Measurements from ENCODE around the gene PGK1.
"Not testable (repeated sequence)": the region's sequence is repeated elsewhere in the genome, so short reads cannot be mapped to it uniquely, and the experiment has no call there.

The PGK1 gene

DNA sequence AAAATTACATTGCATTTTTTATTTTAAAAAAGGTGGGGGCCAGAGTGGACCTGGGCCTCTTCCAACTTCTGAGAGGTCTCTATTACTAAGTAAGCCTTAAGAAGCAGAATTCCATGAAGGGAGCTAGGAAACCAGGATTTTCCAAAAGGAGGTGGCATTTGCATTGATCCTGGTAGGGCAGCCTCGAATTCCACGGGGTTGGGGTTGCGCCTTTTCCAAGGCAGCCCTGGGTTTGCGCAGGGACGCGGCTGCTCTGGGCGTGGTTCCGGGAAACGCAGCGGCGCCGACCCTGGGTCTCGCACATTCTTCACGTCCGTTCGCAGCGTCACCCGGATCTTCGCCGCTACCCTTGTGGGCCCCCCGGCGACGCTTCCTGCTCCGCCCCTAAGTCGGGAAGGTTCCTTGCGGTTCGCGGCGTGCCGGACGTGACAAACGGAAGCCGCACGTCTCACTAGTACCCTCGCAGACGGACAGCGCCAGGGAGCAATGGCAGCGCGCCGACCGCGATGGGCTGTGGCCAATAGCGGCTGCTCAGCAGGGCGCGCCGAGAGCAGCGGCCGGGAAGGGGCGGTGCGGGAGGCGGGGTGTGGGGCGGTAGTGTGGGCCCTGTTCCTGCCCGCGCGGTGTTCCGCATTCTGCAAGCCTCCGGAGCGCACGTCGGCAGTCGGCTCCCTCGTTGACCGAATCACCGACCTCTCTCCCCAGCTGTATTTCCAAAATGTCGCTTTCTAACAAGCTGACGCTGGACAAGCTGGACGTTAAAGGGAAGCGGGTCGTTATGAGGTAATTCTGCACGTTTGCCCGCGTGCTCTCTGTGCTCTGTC is at the start of gene PGK1:
TSS of gene PGK1 (plus strand) at position 626 of the 824 bp plus-strand sequence. CDS start at position 719, 93 bp downstream.
- DNase-seq (ENCODE audit: low read depth), result peak; percentile 82

DNA sequence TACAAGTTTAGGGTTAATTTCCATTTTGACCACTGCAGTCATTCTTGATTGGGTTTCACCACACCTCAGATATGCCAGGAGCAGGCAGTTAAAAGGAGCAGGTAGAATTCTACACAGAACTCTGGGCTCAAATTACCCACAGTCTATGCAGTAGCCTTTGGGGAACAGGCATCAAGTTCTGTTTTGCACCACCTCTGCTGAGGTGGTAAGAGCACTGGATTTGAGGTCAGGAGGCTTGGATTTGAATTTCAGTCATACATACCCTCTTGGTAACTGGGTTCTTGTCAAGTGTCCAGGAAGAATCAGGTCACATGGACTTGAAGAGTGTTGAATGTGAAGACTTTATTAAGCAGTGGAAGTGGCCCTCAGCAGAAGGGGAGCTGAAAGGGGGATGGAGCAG is 40.4 kb upstream of the PGK1 start:
- no peak for DNase-seq (ENCODE audit: low read depth)

DNA sequence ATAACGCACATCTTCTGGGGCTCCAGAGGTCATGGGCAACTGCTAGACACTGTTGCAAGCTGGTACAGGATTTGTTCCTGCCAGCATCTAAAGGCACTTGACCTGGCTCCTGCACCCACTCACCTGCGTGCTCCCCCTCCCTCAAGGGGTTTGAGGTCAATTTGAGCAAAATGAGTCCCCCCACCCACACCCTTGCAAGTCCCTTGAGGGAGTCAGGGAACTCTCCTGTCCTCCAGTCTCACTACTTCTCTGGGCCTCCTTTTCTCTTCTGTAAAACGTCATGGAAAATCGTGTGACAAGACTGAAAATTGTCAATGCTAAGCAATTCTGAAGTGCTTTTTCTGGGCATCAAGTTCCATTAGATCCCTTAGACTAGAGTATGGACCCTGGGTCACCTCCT is 39.9 kb upstream of the PGK1 start:
- no peak for DNase-seq (ENCODE audit: low read depth)

DNA sequence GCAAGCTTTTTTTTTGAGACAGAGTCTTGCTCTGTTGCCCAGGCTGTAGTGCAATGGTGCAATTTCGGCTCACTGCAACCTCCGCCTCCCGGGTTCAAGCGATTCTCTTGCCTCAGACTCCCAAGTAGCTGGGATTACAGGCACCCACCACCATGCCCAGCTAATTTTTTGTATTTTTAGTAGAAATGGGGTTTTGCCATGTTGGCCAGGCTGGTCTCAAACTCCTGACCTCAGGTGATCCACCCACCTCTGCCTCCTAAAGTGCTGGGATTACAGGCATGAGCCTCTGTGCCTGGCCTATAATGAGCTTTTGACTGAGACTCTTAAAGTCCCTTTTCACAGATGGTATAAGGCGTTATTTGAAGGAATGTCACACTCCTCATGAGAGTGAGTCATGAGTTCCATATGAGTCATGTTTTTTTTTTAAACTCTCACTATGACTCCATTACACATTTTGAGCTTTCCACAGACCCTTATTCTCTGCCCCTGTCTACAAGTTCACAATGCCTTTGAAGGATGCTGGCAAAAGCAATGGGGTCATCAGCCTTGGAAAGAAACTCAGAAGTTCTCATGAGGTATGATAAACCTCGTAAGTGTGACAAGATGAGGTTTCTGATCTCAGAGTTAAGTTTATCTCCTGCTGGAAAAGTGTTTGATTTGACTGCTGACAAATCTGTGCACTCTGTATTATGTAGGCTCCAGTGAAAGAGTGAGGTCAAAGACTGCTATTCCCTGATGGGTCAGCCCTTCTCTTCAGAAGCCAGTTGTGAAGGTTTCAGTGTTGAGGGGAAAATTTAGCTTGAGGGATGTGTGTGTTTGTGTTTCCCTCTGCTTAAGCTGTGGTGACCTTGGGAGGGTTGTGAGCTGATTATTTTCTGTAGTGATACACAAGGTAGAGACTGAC is 39.1 kb upstream of the PGK1 start:
- not testable (repeated sequence) for DNase-seq (ENCODE audit: low read depth)

DNA sequence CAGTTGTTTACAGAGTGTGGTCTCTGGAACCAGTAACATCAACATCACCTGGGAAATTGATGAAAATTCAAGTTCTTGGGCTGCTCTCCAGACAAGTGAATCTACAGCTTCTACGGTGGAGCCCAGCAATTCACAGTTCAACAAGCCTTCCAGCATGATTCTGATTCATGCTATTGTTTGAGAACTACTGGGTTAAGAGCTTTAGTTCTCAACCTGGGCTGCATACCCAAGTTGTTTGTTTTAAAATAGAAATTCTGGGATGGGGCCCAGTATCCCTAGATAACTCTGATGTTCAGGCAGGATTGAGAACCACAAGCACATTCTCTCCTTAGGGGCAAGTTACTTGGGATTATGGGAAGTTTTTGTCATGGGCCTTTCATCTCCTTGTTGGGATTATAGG is 37.9 kb upstream of the PGK1 start:
- no peak for DNase-seq (ENCODE audit: low read depth)

DNA sequence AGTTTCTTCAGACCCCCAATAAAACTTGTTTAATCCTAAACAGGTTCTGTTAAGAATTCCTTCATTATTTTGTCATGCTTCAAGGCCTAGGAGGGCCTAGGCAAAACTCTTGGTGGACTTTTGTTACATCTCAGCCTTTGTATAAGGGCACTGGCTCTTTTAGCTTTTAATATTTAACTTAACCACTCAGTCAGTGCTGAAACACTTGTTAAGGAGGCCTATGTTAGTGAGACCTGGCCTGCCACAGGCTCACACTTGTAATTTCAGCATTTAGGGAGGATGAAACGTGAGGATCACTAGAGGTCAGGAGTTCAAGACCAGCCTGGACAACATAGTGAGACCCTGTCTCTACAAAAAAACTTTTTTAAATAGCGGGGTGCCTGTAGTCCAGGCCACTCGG is 32.7 kb upstream of the PGK1 start:
- DNase-seq (ENCODE audit: low read depth), result no peak

DNA sequence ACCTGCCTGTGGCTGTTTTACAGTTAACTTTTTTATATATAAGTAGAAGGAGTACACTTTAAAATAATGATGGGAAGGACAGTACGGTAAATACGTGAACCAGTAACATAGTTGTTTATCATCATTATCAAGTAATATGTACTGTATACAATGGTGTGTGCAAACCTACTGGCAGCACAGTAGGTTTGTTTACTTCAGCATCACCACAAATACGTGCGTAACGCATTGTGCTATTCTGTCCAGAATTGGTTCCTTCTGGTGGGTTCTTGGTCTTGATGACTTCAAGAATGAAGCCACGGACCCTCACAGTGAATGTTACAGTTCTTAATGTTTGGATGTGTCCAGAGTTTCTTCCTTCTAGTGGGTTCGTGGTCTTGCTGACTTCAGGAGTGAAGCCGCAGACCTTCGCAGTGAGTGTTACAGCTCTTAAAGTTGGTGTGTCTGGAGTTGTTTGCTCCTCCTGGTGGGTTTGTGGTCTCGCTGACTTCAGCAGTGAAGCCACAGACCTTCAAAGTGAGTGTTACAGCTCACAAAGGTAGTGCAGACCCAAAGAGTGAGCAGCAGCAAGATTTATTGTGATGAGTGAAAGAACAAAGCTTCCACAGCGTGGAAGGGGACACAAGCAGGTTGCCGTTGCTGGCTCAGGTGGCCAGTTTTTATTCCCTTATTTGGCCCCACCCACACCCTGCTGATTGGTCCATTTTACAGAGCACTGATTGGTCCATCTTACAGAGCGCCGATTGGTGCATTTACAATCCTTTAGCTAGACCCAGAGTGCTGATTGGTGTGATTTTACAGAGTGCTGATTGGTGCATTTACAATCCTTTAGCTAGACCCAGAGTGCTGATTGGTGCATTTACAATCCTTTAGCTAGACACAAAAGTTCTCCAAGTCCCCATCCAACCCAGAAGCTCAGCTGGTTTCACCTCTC is 30.6 kb upstream of the PGK1 start:
- DNase-seq (ENCODE audit: low read depth), result not testable (repeated sequence)

DNA sequence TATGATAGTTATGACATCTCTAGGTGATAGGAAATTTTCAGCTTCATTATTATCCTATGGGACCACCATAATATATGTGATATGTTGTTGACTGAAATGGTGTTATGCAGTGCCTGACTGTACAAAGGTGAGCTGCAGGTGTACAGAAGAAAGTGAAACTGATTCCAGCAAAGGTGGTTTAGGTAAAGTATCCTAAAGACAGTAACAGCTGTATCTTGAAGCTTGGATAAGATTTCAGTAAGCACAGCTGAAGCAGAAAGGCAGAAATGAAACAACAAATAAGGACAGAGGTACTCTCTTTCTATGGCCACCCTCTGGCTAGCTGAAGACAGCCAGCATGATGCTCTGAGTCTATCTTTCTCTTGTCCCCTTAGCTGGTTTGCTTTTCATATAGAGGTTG is 30.0 kb upstream of the PGK1 start:
- DNase-seq (ENCODE audit: low read depth), result no peak

DNA sequence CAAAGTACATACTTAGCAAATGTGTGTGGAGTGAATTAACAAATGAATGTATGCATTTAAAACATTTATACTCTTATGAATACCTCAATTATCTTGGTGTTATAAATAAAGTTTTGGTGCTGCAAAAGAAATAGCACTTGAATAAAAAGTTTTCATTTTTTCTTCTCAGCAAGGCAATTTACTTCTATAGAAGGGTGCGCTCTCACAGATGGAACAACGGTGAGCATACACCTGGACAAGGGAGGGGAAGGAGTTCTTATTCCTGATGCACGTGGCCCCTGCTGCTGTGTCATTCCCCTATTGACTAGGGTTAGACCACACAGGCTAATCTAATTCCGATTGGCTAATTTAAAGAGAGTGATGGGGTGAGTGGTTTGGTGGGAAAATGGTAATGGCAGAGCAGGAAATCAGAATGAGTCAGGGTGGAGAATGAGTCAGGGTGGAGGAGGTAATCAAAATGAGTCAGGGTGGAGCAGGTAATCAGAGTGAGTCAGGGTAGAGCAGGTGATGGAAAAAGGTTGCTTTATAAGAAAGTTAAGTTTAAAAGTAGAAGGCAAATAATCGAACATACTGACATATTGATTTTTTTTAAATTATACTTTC is 28.2 kb upstream of the PGK1 start:
- DNase-seq (ENCODE audit: low read depth), result no peak

DNA sequence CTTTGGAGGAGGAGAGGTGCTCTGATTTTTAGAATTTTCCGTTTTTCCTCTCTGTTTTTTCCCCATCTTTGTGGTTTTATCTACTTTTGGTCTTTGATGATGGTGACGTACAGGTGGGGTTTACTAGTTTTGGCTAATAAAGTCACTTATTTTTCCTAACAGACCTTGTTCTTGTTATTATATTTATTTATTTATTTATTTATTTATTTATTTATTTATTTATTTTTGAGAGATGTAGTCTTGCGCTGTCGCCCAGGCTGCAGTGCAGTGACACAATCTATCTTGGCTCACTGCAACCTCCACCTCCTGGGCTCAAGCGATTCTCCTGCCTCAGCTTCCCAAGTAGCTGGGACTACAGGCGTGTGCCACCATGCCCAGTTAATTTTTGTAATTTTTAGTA is 22.6 kb upstream of the PGK1 start:
- not testable (repeated sequence) for DNase-seq (ENCODE audit: low read depth)

DNA sequence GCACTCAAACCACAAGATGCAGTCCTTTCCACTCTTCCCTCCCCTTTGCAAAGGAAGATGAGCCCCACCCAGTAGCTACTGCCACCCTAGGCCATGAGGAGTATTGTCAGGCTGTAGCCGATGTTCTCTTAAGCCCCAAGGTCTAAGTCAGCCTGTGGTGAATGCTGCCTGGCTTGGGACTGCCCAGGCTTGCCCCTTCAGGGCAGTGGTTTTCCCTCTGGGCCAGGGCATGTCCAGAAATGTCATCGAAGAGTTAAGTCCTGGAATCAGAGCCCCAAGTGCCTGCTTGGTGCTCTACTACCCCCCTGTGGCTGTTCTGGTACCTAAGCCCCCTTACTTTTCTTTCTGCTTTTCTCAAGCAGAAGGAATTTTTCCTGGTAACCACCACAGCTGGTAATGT is 11.8 kb upstream of the PGK1 start:
- no peak for DNase-seq (ENCODE audit: low read depth)

DNA sequence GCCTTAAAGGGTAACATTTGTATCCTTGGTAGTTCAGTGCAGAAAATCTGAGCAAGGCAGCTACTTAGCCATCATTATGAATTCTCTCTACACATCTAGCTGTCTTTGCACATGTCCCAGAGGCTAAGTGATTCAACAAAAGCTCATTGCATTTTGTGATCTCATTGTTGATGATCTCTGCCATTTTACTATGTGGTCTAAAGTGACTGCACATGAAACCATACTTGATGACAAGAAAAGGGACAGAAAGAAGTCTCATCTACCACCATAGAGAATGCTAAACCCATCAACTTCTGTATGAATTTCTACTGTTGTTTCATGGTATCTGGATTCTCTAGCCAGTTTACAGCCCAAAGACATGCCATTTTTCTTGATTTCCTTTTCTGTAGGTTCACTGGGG is 5.9 kb upstream of the PGK1 start:
- no peak for DNase-seq (ENCODE audit: low read depth)

DNA sequence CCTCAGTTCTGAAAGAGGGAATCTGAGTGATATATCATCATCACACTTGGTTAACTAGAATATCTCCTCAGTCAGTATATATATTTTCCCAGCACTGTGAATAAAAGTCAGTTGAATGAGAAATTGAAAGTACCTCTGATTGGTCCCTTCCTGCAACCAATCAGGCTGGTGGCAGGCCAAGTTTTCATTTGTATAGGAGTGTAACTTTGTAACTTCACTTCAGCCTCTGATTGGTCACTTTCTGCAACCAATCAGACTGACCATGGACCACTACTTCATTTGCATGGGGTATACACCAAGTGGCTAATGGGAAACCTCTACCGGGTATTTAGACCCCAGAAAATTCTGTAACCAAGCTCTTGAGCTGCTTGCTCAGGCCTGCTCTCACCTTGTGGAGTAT is 2.0 kb upstream of the PGK1 start:
- no peak for DNase-seq (ENCODE audit: low read depth)

DNA sequence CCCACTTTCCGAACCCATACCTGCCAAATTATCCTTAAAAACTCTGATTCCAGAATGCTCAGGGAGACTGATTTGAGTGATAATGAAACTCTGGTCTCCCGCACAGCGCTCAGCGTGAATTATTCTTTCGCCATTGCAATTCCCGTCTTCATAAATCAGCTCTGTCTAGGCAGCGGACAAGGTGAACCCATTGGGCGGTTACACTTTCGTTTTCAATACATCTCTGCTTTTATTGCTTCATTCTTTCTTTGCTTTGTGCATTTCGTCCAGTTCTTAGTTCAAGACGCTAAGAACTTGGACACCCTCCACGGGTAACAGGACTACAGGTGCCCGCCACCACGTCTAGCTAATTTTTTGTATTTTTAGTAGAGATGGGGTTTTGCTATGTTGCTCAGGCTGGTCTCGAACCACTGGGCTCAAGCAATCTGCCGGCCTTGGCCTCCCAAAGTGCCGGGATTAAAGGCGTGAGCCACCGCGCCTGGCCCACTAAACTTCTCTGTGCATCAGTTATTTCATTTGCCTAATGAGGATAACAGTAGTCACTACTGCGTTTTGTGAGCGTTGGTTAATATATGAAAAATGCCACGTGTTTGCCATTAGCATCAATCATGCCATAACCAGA is 936 bp upstream of the PGK1 start:
- DNase-seq (ENCODE audit: low read depth), result no peak

DNA sequence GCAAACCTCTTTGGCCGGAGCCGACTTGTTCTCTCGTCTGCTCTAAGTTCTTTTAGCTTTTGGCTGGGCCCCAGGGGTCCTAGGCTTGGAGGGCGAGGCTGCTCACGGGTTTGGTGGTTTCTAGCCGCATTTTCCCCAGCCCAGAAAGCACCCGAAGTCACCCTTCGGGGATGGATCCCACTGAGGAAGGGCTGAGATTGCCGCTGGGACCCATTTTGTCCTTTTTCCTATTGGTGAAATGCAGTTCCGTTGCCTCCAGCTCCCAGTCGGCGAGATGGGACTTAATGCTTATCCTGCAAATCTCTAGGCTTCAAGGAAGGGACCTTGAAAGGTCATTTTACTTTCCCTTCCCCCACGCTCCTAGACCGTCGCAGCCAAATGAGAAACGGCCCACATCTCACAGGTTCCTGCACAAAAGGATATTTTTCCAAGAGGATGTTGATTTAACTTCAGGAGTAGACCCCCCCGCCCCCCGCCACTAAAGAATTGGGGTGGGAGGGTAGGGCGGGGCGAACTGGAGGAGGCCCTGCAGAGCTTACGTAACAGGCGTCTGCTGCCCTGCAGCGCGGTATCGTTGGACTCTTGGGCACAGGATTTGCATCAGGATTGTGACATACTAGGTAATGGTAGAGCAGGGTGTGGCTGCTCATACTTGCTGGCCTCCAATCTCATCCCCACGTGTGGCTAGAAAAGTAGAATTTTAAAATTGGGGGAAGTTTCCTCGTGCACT is 564 bp downstream of the PGK1 start:
- DNase-seq (ENCODE audit: low read depth), result no peak

DNA sequence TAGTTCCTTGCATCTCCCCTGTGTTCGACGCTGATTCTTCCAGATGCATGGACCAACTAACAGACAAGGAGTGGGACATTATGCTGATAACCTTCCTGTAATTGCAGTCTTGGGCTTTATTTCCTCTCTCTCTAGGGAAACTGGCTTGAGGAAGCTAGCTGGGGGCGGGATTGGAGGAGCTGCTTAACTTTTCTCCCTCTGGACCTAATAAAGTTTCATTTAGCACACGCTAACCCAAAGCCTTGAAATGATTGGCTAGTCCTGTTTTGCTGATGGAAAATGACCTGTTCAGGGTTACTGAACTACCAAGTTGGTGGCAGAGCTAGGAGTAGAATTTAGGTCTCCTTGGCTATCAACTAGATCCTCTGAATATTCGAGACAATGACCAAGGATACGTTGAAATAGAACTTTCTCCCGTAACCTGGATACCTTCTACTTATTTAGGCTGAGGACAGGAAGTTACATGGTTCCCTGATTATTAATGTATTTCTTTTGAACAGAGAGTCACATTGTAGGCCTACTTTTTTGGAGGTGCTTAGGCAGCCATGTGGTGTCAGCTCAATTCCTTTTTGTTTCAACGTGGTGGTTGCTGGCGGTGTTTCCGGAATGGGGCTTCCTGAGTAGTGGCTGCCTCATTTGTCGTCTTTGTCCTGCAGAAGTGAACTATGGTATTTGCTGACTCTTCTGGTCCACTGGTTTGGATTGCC is 2.0 kb downstream of the PGK1 start:
- DNase-seq (ENCODE audit: low read depth), result no peak

DNA sequence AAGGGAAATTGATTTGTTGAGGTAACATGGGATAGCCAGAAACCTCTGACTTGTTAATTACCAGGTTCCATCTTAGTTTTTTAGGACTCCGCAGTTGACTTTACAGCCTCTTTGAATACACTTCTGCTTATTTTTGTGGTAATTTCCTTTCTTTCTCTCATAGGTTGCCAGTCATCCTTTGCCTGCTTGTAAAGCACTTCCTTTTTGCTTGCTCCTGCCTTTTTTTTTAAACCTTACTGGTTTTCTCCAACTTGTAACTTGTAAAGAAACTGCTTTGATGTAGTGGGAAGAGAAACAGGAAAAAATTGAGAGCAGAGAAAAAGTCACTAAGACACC is 2.6 kb downstream of the PGK1 start:
- no peak for DNase-seq (ENCODE audit: low read depth)

DNA sequence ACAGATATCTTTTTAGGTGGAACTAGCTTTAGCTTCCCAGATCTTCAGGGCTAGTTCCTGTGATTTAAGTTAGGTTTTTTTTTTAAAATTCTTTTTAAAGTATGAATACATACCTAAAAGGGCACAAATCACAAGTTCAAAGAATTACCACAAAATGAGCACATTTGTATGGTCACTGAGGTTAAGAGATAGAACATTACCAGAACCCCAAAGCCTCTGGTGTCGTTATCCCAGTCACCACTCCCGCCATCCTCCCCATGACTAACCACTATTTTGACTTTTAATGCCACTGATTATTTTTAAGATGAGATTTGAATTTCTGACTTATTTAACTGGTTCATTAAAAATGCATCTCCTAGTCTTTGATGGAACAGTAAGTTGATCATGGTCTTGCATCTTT is 5.4 kb downstream of the PGK1 start:
- DNase-seq (ENCODE audit: low read depth), result no peak

DNA sequence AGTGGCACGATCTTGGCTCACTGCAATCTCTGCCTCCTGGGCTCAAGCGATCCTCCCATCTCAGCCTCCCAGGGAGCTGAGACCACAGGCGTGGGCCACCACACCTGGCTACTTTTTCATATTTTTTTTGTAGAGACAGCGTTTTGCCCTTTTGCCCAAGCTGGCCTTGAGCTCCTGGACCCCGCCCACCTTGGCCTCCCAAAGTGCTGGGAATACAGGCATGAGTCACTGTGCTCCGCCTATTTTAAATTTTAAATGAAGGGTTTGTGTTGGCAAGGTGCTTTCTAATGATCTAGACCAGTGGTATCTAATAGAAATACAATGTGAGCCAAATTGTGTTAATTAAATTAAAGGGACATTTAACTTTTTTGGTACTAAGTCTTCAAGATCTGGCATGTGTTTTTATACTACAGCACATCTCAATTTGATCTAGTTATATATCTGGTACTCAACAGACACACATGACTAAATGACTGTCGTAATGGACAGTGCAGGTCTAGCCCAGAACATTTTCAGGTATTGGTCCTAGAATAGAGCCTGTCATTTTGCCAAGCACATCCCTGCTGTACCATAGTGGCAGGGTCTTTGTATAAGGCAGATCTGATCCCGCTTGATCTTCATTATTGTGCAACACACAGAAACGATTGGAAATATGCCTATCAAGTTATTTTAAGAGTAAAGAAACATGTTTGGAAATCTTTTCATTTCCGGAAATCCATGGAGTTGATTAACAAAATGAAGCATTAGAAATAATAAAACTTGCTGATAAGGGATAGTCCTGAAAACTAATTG is 7.3 kb downstream of the PGK1 start:
- DNase-seq (ENCODE audit: low read depth), result no peak
